GM12878 (cell line): ENCODE results near the gene FEV. TPM values are rescaled to one million over a fixed set of nuclear protein-coding genes. Genes with fewer than 3 reads are reported as not detected.

Source experiments
- ATAC-seq: fragments of 200-7000 bp; cut with Tn5 transposase; 3 replicates; pipeline ENCODE4 v1.9.1; 2020; ENCODE audit warnings: mild to moderate bottlenecking, moderate library complexity
- BruUV-seq: library from RNA; stranded (reverse); fragments of 400-500 nt; replicated peaks from 2 replicates; lab custom pipeline; 2021; lab: Mats Ljungman, UMichigan
- CTCF ChIA-PET: fragments of 300-600 bp; sonication (Branson Sonifier 250); formaldehyde crosslinking; extraction: SDS; loops from one replicate; lab custom pipeline; 2021; ENCODE audit warnings: inconsistent platforms; lab: Yijun Ruan, JAX
- POLR2A ChIA-PET: fragments of 350-600 bp; formaldehyde crosslinking; extraction: SDS; loops from one replicate; lab custom pipeline; 2021; ENCODE audit warnings: inconsistent platforms; lab: Charles Lee
- RAD21 ChIA-PET: fragments of 300-600 bp; sonication (Branson Sonifier 250); formaldehyde crosslinking; loops from one replicate; lab custom pipeline; 2023; ENCODE audit warnings: antibody characterized with exemption; ENCODE audit not compliant: unreplicated experiment; lab: Charles Lee
- SMC1A ChIA-PET: fragments of 300-600 bp; sonication (Branson Sonifier 250); formaldehyde crosslinking; loops from one replicate; lab custom pipeline; 2023; ENCODE audit not compliant: unreplicated experiment, uncharacterized antibody; lab: Charles Lee
- DNase-seq: peaks from one replicate; pipeline ENCODE4 v3.0.0-alpha.2; 2011; ENCODE audit warnings: low read depth, low spot score
- FAIRE-seq: peaks from 3 replicates; lab custom pipeline; 2011; peaks lifted over from hg19 to GRCh38; lab: Jason Lieb, UNC
- H2AFZ ChIP-seq: 2 replicates; pipeline ENCODE4 v1.6.0; 2011; ENCODE audit warnings: low read depth, low read length, control low read depth; ENCODE audit not compliant: control insufficient read depth
- H3K27ac ChIP-seq: 2 replicates; pipeline ENCODE4 v1.5.1; 2011; ENCODE audit warnings: control low read depth; ENCODE audit not compliant: control insufficient read depth, insufficient read depth
- H3K27me3 ChIP-seq, 2 experiments: replicated peaks in 1 of 2; 2 replicates each; pipeline versions ENCODE4 v1.6.0 to v1.6.1; 2011; ENCODE audit warnings: low read length in 1 of 2; ENCODE audit not compliant: control insufficient read depth in 2 of 2, insufficient read depth in 2 of 2
- H3K36me3 ChIP-seq, 2 experiments: 2 replicates each; pipeline ENCODE4 v1.5.1; 2011; ENCODE audit warnings: low read length in 1 of 2; ENCODE audit not compliant: control insufficient read depth in 2 of 2, insufficient read depth in 2 of 2
- H3K4me1 ChIP-seq: 2 replicates; pipeline ENCODE4 v1.6.1; 2011; ENCODE audit warnings: mild to moderate bottlenecking, low read length, moderate library complexity, mixed read lengths; ENCODE audit not compliant: control insufficient read depth, insufficient read depth
- H3K4me2 ChIP-seq: 2 replicates; pipeline ENCODE4 v1.6.0; 2011; ENCODE audit warnings: control low read depth; ENCODE audit not compliant: control insufficient read depth, insufficient read depth
- H3K4me3 ChIP-seq: fragments of 200-600 bp; sonication (generic); 2 replicates; pipeline ENCODE4 v1.5.1; 2016
- H3K79me2 ChIP-seq: 2 replicates; pipeline ENCODE4 v1.6.0; 2011; ENCODE audit warnings: low read length; ENCODE audit not compliant: control insufficient read depth, insufficient read depth
- H3K9ac ChIP-seq: 2 replicates; pipeline ENCODE4 v1.8.0; 2011; ENCODE audit warnings: low read length, control low read depth, mixed read lengths; ENCODE audit not compliant: control insufficient read depth, insufficient read depth
- H3K9me3 ChIP-seq: replicated peaks from 3 replicates; pipeline ENCODE4 v1.5.1; 2011; ENCODE audit warnings: mild to moderate bottlenecking, low read length; ENCODE audit not compliant: control insufficient read depth, insufficient read depth
- H4K20me1 ChIP-seq: 2 replicates; pipeline ENCODE4 v1.6.0; 2011; ENCODE audit not compliant: control insufficient read depth, insufficient read depth
- ATF7 ChIP-seq: fragments of 450-650 bp; IDR thresholded peaks from 2 replicates; pipeline ENCODE4 v1.6.1; 2016; ENCODE audit warnings: low read depth, mild to moderate bottlenecking
- BMI1 ChIP-seq: fragments of 450-650 bp; IDR thresholded peaks from 2 replicates; pipeline ENCODE4 v1.6.1; 2016; ENCODE audit warnings: mild to moderate bottlenecking, moderate library complexity, borderline replicate concordance
- CEBPB ChIP-seq, 2 experiments: fragments of 150-350 bp in 1 of 2; IDR thresholded peaks; 2 replicates each; pipeline ENCODE4 v1.6.1; 2012 to 2014; ENCODE audit warnings: low read depth in 2 of 2, low read length in 2 of 2, borderline replicate concordance in 1 of 2, inconsistent platforms in 1 of 2
- CREM ChIP-seq: IDR thresholded peaks from 2 replicates; pipeline ENCODE4 v1.6.1; 2014; ENCODE audit warnings: antibody characterized with exemption, low read depth
- PAX5 ChIP-seq: IDR thresholded peaks from 2 replicates; pipeline ENCODE4 v1.6.1; 2011; ENCODE audit warnings: low read depth, low read length, borderline replicate concordance
- SIX5 ChIP-seq: IDR thresholded peaks from 2 replicates; pipeline ENCODE4 v1.6.1; 2011; ENCODE audit warnings: mild to moderate bottlenecking, low read depth, low read length, moderate library complexity; ENCODE audit not compliant: severe bottlenecking
- ZBTB4 ChIP-seq: fragments of 450-650 bp; formaldehyde crosslinking; IDR thresholded peaks from 2 replicates; pipeline ENCODE4 v1.4.0; 2022; ENCODE audit warnings: mild to moderate bottlenecking, moderate library complexity
- ZNF207 ChIP-seq: fragments of 450-650 bp; IDR thresholded peaks from 2 replicates; pipeline ENCODE4 v1.6.1; 2014; ENCODE audit warnings: antibody characterized with exemption, mild to moderate bottlenecking, borderline replicate concordance
- ZNF687 ChIP-seq: fragments of 450-650 bp; IDR thresholded peaks from 2 replicates; pipeline ENCODE4 v1.6.1; 2017; ENCODE audit warnings: mild to moderate bottlenecking, moderate library complexity
- WGBS: methylation state at CpG from one replicate; pipeline ENCODE4 v1.1.6; 2016; ENCODE audit warnings: low lambda C conversion rate; ENCODE audit not compliant: insufficient replicate concordance, insufficient coverage; ENCODE audit errors: missing lambda C conversion rate; 5-methylcytosine and 5-hydroxymethylcytosine counted together
- in situ Hi-C: fragments of 300-500 bp; cut with MboI; formaldehyde crosslinking; loops from 9 replicates; pipeline ENCODE4 v1.14.3; 2018; ENCODE audit warnings: mixed read lengths
- intact Hi-C: fragments of 100-400 bp; cut with micrococcal nuclease; formaldehyde crosslinking; loops from one replicate; pipeline ENCODE4 v1.14.2; 2022; ENCODE audit not compliant: unreplicated experiment
- polyA plus RNA-seq, 11 experiments: library from polyadenylated mRNA; depleted of rRNA in 4 of 11; unstranded in 6 of 11; stranded (reverse) in 5 of 11; fragments of >200 nt; fragmentation: Nextera tagmentation in 4 of 11; fragmentation: Illumina TruSeq in 1 of 11; extraction: Ambion mirVana in 4 of 11; extraction: Trizol in 1 of 11; gene quantifications; 1 replicate in 1 of 11; 2 replicates in 10 of 11; pipeline versions ENCODE4 v1.2.1 to v1.2.3, GENCODE V29; 2011 to 2016; ENCODE audit warnings: inconsistent platforms in 2 of 11, missing spikeins in 2 of 11, low read depth in 1 of 11
- total RNA-seq, 4 experiments: library from RNA; depleted of rRNA in 3 of 4; stranded (reverse); fragments of >200 nt in 3 of 4; fragmentation: Illumina TruSeq in 1 of 4; extraction: Trizol in 1 of 4; gene quantifications; 2 replicates each; pipeline versions ENCODE4 v1.2.1 to v1.2.3, GENCODE V29; 2013 to 2021
- TF ChIP-seq, protein P1 (sequence below): fragments of 450-650 bp; IDR thresholded peaks from 2 replicates; pipeline ENCODE4 v1.6.1; 2016; ENCODE audit warnings: mild to moderate bottlenecking
- TF ChIP-seq, protein P2 (sequence below): fragments of 450-650 bp; IDR thresholded peaks from 2 replicates; pipeline ENCODE4 v1.6.1; 2017; ENCODE audit warnings: borderline replicate concordance

Gene FEV
- total and polyA plus RNA-seq, 10 of the 15 experiments (the other 5 are each of a cell fraction or from before 2014, with no cell fraction given), result not detected

DNA sequence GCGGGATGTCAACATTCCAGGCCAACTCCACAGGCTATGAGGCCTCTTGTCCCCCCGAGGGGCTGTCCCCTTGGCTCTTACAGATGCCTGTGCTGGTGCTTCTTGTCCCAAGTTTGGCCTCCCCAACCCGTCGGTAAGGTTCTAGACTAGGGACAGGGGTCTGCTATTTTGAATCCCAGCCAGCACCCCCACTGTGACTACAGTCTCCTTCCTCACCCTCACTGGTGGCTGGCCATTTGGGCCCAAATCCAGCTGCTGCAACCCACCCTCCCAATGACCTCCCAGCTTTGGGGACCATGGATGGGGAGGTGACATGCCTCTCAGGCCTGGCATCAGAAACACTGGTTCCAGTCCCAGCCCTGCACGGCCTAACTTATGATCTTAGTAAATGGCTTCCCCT is 37.6 kb upstream of the FEV start (continued):
- no peak for TF ChIP-seq SIX5

DNA sequence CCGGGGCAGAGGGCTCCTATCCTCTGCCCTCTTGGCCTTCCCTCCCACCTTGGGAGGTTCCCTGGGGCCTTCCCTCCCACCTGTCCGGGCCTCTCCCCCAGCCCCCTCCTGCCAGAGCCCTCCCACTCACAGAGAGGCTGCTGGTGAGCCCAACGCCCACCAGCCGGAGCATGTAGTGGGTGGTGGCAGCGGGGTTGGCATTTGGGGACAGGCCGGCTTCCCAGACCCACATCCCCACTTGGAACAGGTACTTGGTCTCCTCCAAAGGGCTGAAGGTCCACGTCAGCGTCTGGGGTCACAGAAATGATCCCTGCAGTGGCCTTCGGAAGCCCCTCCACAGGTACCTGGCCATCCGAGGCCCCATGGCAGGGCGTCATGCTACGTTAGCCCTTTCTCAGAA is 37.1 kb upstream of the FEV start:
- no peak for FAIRE-seq
- Histone ChIP-seq H2AFZ (no peak overlapping the region), H3K4me3 (no peak overlapping the region), H3K4me2 (no peak overlapping the region), H3K27me3 (peaks cover 2 to 3% of the 10 kb centered on the region in 2 experiments; a peak in 2 of 4 replicates), H3K9ac (no peak overlapping the region), H4K20me1 (no peaks in the 10 kb centered on the region), H3K4me1 (no peaks in the 10 kb centered on the region), H3K27ac (no peak overlapping the region), H3K36me3 (no peaks in the 10 kb centered on the region), H3K79me2 (no peaks in the 10 kb centered on the region), H3K9me3 (no peaks in the 10 kb centered on the region)
- DNase-seq, result no peak
- CTCF ChIA-PET, result interaction anchor here (0.6 kb wide), 1 partner anchor 120 kb away, joined by 3 read pairs; no protein-coding TSS in a partner anchor
- SMC1A ChIA-PET, result no interaction called here
- intact Hi-C loops (no loop called here), in situ Hi-C loops (no loop called here)
- POLR2A ChIA-PET, result no interaction called here
- RAD21 ChIA-PET, result no interaction called here
- WGBS, result 11% methylated on average over 12 of the region's 12 CpGs
- no TSS peak for BruUV-seq
- no peak for ATAC-seq
- TF ChIP-seq ZBTB4 (CRISPR knock-in tag) (no peak), CEBPB (IDR thresholded peaks at IDR 0.05; ENCODE audit: borderline replicate concordance in 1 of 2, low read depth in 2 of 2, low read length in 2 of 2) (no peak), BMI1 (no peak), CREM (no peak), PAX5 (no peak), ZNF687 (no peak), ATF7 (no peak), ZNF207 (no peak)
- TF ChIP-seq, protein P1, sequence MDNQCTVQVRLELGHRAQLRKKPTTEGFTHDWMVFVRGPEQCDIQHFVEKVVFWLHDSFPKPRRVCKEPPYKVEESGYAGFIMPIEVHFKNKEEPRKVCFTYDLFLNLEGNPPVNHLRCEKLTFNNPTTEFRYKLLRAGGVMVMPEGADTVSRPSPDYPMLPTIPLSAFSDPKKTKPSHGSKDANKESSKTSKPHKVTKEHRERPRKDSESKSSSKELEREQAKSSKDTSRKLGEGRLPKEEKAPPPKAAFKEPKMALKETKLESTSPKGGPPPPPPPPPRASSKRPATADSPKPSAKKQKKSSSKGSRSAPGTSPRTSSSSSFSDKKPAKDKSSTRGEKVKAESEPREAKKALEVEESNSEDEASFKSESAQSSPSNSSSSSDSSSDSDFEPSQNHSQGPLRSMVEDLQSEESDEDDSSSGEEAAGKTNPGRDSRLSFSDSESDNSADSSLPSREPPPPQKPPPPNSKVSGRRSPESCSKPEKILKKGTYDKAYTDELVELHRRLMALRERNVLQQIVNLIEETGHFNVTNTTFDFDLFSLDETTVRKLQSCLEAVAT, result no peak
- TF ChIP-seq, protein P2, sequence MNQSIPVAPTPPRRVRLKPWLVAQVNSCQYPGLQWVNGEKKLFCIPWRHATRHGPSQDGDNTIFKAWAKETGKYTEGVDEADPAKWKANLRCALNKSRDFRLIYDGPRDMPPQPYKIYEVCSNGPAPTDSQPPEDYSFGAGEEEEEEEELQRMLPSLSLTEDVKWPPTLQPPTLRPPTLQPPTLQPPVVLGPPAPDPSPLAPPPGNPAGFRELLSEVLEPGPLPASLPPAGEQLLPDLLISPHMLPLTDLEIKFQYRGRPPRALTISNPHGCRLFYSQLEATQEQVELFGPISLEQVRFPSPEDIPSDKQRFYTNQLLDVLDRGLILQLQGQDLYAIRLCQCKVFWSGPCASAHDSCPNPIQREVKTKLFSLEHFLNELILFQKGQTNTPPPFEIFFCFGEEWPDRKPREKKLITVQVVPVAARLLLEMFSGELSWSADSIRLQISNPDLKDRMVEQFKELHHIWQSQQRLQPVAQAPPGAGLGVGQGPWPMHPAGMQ, result no peak
